HFFc6 (cell line): ENCODE results near the gene TEDC2. TPM values are rescaled to one million over a fixed set of nuclear protein-coding genes. Genes with fewer than 3 reads are reported as not detected.
A peak's percentile ranks its signal among the peaks of the same experiment; 100 is the strongest.

Experiments used
- DNase-seq: peaks from one replicate; pipeline ENCODE4 v3.0.0-alpha.2; 2018
- H3K27ac Mint-ChIP-seq: 2 replicates; pipeline ENCODE4 v1.8.0; 2020; ENCODE audit warnings: mild to moderate bottlenecking, mixed read lengths
- H3K27me3 Mint-ChIP-seq: 2 replicates; pipeline ENCODE4 v1.8.0; 2021; ENCODE audit warnings: mild to moderate bottlenecking, moderate library complexity, mixed read lengths; ENCODE audit not compliant: insufficient read depth
- H3K36me3 Mint-ChIP-seq: 2 replicates; pipeline ENCODE4 v1.8.0; 2021; ENCODE audit warnings: low read depth, mixed read lengths
- H3K4me1 Mint-ChIP-seq: 2 replicates; pipeline ENCODE4 v1.8.0; 2020; ENCODE audit warnings: low read depth, mixed read lengths
- H3K4me3 Mint-ChIP-seq: 2 replicates; pipeline ENCODE4 v1.8.0; 2020; ENCODE audit warnings: mild to moderate bottlenecking, moderate library complexity, mixed read lengths
- H3K9me3 Mint-ChIP-seq: 2 replicates; pipeline ENCODE4 v1.8.0; 2020; ENCODE audit warnings: mild to moderate bottlenecking, mixed read lengths
- total RNA-seq, 6 experiments: library from RNA; stranded (reverse); fragmentation: NEBNext Ultra II Directional; extraction: Animal tissue kit (Norgen Biotek cat#: 25700); gene quantifications; 2 replicates in 1 of 6; 3 replicates in 5 of 6; pipeline ENCODE4 v1.2.3, GENCODE V29; 2021
- TF ChIP-seq, protein P1 (sequence below): fragments of 200-600 bp; sonication (generic); IDR thresholded peaks from 2 replicates; pipeline ENCODE4 v1.5.0; 2021; ENCODE audit warnings: antibody characterized with exemption, mild to moderate bottlenecking

The TEDC2 gene
- total RNA-seq, 6 experiments from 2014 or later, result 3.6 to 8.3 (median 8.0) TPM

DNA sequence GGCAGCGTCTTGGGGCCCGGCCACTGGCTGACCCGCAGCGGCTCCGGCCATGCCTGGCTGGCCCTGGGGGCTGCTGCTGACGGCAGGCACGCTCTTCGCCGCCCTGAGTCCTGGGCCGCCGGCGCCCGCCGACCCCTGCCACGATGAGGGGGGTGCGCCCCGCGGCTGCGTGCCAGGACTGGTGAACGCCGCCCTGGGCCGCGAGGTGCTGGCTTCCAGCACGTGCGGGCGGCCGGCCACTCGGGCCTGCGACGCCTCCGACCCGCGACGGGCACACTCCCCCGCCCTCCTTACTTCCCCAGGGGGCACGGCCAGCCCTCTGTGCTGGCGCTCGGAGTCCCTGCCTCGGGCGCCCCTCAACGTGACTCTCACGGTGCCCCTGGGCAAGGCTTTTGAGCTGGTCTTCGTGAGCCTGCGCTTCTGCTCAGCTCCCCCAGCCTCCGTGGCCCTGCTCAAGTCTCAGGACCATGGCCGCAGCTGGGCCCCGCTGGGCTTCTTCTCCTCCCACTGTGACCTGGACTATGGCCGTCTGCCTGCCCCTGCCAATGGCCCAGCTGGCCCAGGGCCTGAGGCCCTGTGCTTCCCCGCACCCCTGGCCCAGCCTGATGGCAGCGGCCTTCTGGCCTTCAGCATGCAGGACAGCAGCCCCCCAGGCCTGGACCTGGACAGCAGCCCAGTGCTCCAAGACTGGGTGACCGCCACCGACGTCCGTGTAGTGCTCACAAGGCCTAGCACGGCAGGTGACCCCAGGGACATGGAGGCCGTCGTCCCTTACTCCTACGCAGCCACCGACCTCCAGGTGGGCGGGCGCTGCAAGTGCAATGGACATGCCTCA lies 12.0 kb downstream of the TEDC2 start:
- Mint-ChIP-seq H3K36me3 (no peaks in the 10 kb centered on the region), H3K27me3 (no peaks in the 10 kb centered on the region; the same call in 1 of the 2 replicates), H3K27ac (no peak overlapping the region), H3K4me1 (no peaks in the 10 kb centered on the region), H3K4me3 (no peak overlapping the region), H3K9me3 (no peaks in the 10 kb centered on the region)
- no peak for DNase-seq
- TF ChIP-seq, protein P1, sequence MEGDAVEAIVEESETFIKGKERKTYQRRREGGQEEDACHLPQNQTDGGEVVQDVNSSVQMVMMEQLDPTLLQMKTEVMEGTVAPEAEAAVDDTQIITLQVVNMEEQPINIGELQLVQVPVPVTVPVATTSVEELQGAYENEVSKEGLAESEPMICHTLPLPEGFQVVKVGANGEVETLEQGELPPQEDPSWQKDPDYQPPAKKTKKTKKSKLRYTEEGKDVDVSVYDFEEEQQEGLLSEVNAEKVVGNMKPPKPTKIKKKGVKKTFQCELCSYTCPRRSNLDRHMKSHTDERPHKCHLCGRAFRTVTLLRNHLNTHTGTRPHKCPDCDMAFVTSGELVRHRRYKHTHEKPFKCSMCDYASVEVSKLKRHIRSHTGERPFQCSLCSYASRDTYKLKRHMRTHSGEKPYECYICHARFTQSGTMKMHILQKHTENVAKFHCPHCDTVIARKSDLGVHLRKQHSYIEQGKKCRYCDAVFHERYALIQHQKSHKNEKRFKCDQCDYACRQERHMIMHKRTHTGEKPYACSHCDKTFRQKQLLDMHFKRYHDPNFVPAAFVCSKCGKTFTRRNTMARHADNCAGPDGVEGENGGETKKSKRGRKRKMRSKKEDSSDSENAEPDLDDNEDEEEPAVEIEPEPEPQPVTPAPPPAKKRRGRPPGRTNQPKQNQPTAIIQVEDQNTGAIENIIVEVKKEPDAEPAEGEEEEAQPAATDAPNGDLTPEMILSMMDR, result no peak

DNA sequence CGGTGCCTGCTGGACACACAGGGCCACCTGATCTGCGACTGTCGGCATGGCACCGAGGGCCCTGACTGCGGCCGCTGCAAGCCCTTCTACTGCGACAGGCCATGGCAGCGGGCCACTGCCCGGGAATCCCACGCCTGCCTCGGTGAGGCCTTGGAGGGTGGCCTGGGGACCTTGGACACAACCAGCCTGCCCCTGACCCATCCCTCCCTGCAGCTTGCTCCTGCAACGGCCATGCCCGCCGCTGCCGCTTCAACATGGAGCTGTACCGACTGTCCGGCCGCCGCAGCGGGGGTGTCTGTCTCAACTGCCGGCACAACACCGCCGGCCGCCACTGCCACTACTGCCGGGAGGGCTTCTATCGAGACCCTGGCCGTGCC lies 12.6 kb downstream of the TEDC2 start:
- Mint-ChIP-seq H3K4me1 (peaks cover 1% of the 10 kb centered on the region; the same call in 1 of the 2 replicates), H3K9me3 (no peaks in the 10 kb centered on the region), H3K27me3 (no peaks in the 10 kb centered on the region; the same call in 1 of the 2 replicates), H3K4me3 (no peak overlapping the region), H3K36me3 (no peaks in the 10 kb centered on the region), H3K27ac (no peak overlapping the region)
- TF ChIP-seq, protein P1, result no peak
- DNase-seq, result no peak

DNA sequence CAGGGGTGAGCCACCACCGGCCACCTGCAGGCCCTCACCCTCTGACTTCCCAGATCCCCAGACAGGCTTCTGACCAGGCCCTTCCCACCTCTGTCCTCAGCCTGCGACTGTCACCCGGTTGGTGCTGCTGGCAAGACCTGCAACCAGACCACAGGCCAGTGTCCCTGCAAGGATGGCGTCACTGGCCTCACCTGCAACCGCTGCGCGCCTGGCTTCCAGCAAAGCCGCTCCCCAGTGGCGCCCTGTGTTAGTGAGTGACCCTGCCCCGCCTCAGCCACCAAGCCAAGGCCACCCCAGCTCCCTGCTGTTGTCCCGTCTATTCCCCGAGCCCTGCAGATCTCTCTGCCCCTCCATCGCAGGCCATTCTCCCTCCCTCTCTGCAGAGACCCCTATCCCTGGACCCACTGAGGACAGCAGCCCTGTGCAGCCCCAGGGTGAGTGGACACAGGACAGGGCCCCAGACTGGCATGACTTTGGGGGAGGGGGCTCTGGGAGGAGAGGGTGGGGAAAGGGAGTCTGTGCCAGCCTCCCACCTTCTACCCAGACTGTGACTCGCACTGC lies 13.1 kb downstream of the TEDC2 start:
- TF ChIP-seq, protein P1, result no peak
- no peaks in the 10 kb centered on the region; the same call in 1 of the 2 replicates for H3K27me3 Mint-ChIP-seq
- H3K27ac Mint-ChIP-seq, result no peak overlapping the region
- peaks cover 6% of the 10 kb centered on the region; the same call in 1 of the 2 replicates for H3K4me1 Mint-ChIP-seq
- no peaks in the 10 kb centered on the region for H3K9me3 Mint-ChIP-seq
- H3K4me3 Mint-ChIP-seq, result peak overlapping the region; percentile 47
- no peak for DNase-seq
- H3K36me3 Mint-ChIP-seq, result no peaks in the 10 kb centered on the region

DNA sequence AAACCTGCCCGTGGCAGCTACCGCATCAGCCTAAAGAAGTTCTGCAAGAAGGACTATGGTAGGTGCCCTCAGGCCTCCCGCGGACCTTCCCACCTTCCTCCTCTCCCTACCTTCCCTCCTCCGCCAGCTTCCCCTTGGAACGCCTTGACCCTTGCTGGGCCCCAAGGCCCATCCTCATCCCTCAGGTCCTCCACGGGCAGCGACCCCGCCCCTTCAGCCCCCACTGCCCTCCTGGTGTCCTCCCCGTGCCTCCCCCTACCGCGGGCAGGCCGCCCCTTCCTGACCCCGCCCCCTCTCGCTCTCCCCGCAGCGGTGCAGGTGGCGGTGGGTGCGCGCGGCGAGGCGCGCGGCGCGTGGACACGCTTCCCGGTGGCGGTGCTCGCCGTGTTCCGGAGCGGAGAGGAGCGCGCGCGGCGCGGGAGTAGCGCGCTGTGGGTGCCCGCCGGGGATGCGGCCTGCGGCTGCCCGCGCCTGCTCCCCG lies 13.6 kb downstream of the TEDC2 start:
- no peak overlapping the region for H3K27ac Mint-ChIP-seq
- no peaks in the 10 kb centered on the region for H3K36me3 Mint-ChIP-seq
- no peak for DNase-seq
- H3K4me3 Mint-ChIP-seq, result peak overlapping the region; percentile 47
- no peaks in the 10 kb centered on the region for H3K9me3 Mint-ChIP-seq
- TF ChIP-seq, protein P1, result no peak
- H3K27me3 Mint-ChIP-seq, result no peaks in the 10 kb centered on the region; the same call in 1 of the 2 replicates
- H3K4me1 Mint-ChIP-seq, result peaks cover 6% of the 10 kb centered on the region; the same call in 1 of the 2 replicates

DNA sequence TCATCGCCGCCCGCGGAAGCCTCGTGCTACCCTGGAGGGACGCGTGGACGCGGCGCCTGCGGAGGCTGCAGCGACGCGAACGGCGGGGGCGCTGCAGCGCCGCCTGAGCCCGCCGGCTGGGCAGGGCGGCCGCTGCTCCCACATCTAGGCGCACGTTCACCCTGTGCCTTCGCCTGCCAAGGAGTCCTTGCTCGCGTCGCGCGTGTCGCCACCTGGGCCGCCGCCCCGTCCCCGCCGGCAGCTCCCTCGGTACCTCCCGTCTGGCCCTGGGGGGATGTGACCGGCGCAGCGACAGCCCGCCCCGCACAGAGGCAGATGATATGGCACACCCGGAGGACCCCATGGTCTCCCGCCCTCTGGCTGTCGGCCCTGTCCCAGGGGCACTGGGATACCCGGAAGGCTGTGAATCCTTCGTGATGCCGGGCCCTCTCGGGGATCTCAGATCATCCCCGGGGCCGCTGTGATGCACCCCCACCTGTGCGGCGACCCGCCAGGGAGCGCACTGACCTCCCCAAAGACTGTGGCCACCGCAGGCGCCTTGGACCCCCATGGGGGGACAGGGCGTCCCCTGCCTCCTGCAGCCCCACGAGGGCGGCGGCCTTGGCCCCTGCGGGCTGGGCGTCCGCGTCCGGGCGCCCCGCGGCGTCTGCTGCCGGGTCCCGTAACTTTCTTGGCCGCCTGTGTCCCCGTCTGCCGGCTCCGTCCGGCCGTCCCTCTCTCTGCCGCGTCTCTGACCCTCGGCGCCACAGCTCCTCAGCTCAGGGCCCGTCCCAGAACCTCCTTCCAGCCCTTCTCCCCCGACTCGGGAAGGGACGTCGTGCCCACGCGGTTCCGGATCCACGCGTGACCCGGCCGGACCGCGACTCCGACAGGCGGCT lies 14.3 kb downstream of the TEDC2 start:
- H3K27ac Mint-ChIP-seq, result peak overlapping the region; percentile 69

More for the DNA sequence above, 14.3 kb downstream of the TEDC2 start:
- H3K9me3 Mint-ChIP-seq, result no peaks in the 10 kb centered on the region
- peaks cover 6% of the 10 kb centered on the region; the same call in 1 of the 2 replicates for H3K4me1 Mint-ChIP-seq
- H3K4me3 Mint-ChIP-seq, result peak overlapping the region; percentile 78
- TF ChIP-seq, protein P1, result peak; percentile 64
- H3K36me3 Mint-ChIP-seq, result no peaks in the 10 kb centered on the region
- no peak for DNase-seq
- no peaks in the 10 kb centered on the region; the same call in 1 of the 2 replicates for H3K27me3 Mint-ChIP-seq
